BLaER1 (cell line): Measurements from ENCODE around the gene S100A12.
A peak's percentile ranks its signal among the peaks of the same experiment; 100 is the strongest.

ENCODE experiments used
- H3K27ac ChIP-seq: shearing (Covaris generic); formaldehyde crosslinking; 2 replicates; pipeline ENCODE4 v1.8.1; 2022
- H3K27me3 ChIP-seq: shearing (Covaris generic); formaldehyde crosslinking; 2 replicates; pipeline ENCODE4 v1.8.1; 2022
- H3K36me3 ChIP-seq: shearing (Covaris generic); formaldehyde crosslinking; 2 replicates; pipeline ENCODE4 v1.8.1; 2022
- H3K4me1 ChIP-seq: shearing (Covaris generic); formaldehyde crosslinking; 2 replicates; pipeline ENCODE4 v1.8.1; 2022
- H3K4me2 ChIP-seq: shearing (Covaris generic); formaldehyde crosslinking; 2 replicates; pipeline ENCODE4 v1.8.1; 2022
- H3K4me3 ChIP-seq: shearing (Covaris generic); formaldehyde crosslinking; 2 replicates; pipeline ENCODE4 v1.8.1; 2022
- H3K9ac ChIP-seq: shearing (Covaris generic); formaldehyde crosslinking; 2 replicates; pipeline ENCODE4 v1.8.1; 2022
- H3K9me3 ChIP-seq: shearing (Covaris generic); formaldehyde crosslinking; 2 replicates; pipeline ENCODE4 v1.8.1; 2022
- H4K20me1 ChIP-seq: shearing (Covaris generic); formaldehyde crosslinking; 2 replicates; pipeline ENCODE4 v1.8.1; 2022
- Cebpa-rat ChIP-seq: shearing (Covaris generic); IDR thresholded peaks from 2 replicates; pipeline ENCODE4 v1.8.1; 2022

The S100A12 gene

DNA sequence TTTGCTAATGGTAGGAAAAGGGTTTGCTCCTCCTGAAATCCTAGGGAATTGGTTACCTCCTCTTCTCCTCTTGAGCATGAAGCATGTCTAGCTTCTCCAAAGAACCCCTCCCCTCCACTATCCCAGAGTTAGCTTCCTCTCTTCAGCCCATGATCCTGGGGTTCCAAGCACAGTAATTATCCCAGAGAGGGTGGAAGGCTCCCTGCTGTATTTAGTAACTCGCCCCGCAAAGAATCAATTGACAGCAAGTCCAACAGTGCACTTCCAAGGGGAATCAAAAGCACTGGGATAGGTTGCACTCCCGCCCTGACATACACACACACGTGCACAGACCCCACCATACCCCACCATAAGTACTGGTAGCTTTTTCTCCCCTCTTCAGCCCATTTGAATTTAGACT lies 12.4 kb upstream of the S100A12 start:
- H4K20me1 ChIP-seq: no peaks in the 10 kb centered on the region
- H3K4me1 ChIP-seq: peaks cover 19% of the 10 kb centered on the region
- H3K9ac ChIP-seq: no peak overlapping the region
- no peak overlapping the region for H3K27ac ChIP-seq
- no peak overlapping the region for H3K4me2 ChIP-seq
- no peak for TF ChIP-seq Cebpa-rat
- H3K4me3 ChIP-seq: no peak overlapping the region
- H3K27me3 ChIP-seq: no peaks in the 10 kb centered on the region
- H3K36me3 ChIP-seq: no peaks in the 10 kb centered on the region
- H3K9me3 ChIP-seq: 0 out of 2 replicates have a peak, but pooled peaks cover 4% of the 10 kb centered on the region

DNA sequence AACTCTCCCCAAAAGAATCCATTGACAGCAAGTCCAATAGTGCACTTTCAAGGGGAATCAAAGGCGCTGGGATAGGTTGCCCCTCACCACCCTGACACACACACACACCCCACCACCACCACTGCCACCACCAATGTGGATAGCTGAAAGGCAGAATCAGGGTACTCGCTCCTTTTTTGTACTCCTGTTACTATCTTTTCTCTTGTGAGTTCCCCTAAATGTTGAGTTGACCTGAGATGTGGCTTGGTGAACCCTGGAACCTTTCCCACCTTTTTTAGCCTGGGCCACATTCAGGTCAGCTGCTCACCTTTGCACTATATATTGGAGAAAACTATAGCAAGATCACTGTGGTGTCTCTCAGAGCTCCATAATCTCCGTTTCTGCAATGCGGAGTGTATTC lies 11.6 kb upstream of the S100A12 start:
- Histone ChIP-seq H3K9me3 (0 out of 2 replicates have a peak, but pooled peaks cover 12% of the 10 kb centered on the region), H3K36me3 (no peaks in the 10 kb centered on the region), H3K4me1 (peaks cover 19% of the 10 kb centered on the region), H3K9ac (no peak overlapping the region), H3K4me3 (no peak overlapping the region), H3K27me3 (no peaks in the 10 kb centered on the region), H4K20me1 (no peaks in the 10 kb centered on the region), H3K27ac (no peak overlapping the region), H3K4me2 (peak overlapping the region; percentile 61; the same call in 1 of the 2 replicates)
- TF ChIP-seq Cebpa-rat: no peak

DNA sequence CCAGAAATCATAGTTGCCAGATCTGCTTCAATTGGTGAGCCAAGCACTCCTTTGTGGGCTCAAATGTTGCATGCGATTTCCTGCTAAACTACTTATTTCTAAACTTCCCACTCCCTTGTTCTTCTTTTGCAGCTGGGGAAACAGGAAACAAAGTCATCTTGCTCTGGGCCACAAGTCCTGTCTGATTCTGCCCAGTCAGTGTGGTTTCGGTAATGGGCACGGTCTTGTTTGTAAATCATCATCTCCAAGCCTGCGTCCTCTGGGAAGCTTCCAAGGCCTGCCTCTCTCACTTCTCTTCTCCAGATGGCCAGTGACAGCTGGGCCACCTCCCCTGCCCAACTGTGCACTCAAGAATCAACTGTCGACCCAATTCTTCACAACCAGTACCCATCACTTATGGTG lies 11.1 kb upstream of the S100A12 start:
- Histone ChIP-seq H3K27me3 (no peaks in the 10 kb centered on the region), H3K9ac (no peak overlapping the region), H3K9me3 (peaks cover 17% of the 10 kb centered on the region), H3K27ac (no peak overlapping the region), H3K4me1 (peaks cover 19% of the 10 kb centered on the region), H3K36me3 (no peaks in the 10 kb centered on the region), H3K4me3 (no peak overlapping the region), H3K4me2 (peak overlapping the region; percentile 61), H4K20me1 (no peaks in the 10 kb centered on the region)
- no peak for TF ChIP-seq Cebpa-rat

DNA sequence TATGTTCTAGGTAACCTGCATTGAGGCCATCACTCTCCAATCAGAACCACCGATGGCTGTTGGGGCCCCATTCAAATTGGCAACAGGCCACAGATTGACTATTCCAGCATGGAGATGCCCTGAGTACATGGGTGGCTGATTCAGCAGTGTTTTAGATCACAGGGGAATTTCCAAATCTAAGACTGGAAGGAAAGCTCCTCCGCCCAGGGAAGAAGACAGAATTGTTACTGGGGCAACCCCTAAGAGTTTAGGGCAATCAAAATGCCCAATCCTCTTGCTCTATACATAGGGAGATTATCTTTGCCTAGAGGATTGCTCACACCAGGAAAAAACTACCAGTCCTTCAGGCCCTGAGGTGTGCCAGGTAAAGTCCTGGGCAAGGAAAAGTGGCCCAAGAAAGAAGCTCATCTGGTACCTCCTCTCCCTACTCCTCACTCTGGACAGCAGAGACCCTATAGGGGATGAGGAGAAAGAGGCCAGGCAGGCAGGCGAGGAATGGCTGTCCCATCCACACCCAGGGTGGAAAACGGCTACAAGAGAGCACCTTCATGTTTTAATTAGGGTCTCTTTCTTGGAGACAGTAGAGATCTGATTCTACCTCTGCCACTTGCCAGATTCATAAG lies 9.6 kb upstream of the S100A12 start:
- H3K27ac ChIP-seq: no peak overlapping the region
- H3K4me2 ChIP-seq: no peak overlapping the region
- H3K27me3 ChIP-seq: no peaks in the 10 kb centered on the region
- H3K4me3 ChIP-seq: no peak overlapping the region
- H3K9me3 ChIP-seq: peaks cover 28% of the 10 kb centered on the region
- no peaks in the 10 kb centered on the region for H3K36me3 ChIP-seq
- H3K4me1 ChIP-seq: peaks cover 15% of the 10 kb centered on the region
- H4K20me1 ChIP-seq: no peaks in the 10 kb centered on the region
- TF ChIP-seq Cebpa-rat: no peak
- H3K9ac ChIP-seq: no peak overlapping the region

DNA sequence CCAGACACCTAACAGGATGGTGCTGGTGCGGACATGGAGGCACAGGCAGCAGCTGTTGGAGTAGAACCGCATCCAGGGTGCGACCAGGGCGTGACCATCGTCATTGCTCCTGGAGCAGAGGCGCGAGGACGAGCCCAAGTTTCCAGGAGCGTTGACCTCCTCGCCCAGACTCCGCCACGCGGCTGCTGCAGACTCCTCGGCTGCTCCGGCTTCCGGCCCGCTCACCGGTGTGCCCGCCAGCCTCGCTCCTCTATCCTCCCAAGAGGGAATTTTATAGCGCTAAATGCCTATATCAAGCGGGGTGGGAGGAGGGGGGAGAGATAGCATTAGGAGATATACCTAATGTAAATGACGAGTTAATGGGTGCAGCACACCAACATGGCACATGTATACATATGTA lies 5.3 kb upstream of the S100A12 start:
- no peaks in the 10 kb centered on the region for H3K36me3 ChIP-seq
- no peak overlapping the region for H3K27ac ChIP-seq
- peaks cover under 1% of the 10 kb centered on the region; the same call in 1 of the 2 replicates for H3K4me1 ChIP-seq
- no peak overlapping the region for H3K4me3 ChIP-seq
- H3K4me2 ChIP-seq: no peak overlapping the region
- H3K27me3 ChIP-seq: no peaks in the 10 kb centered on the region
- TF ChIP-seq Cebpa-rat: no peak
- peaks cover 28% of the 10 kb centered on the region for H3K9me3 ChIP-seq
- H3K9ac ChIP-seq: no peak overlapping the region
- no peaks in the 10 kb centered on the region for H4K20me1 ChIP-seq

DNA sequence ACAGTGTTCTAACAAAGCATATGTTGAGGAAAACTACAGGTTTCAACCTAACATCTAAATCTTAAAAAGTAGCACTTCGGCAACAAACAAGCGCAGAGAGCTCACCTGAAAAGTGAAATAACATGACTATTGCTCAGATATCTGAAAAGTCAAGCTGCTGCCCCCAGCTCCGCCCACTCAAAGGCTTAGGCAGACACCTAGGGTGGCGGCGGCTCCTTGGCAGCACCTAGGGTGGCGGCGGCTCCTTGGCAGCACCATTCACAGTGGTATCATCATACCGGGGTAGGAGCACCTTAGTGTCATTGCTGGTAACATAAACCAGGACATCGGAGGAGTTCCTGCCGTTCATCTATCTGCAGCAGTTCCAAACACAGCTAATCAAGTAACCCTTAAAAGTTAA lies 4.2 kb upstream of the S100A12 start:
- no peak for TF ChIP-seq Cebpa-rat
- Histone ChIP-seq H3K4me3 (no peak overlapping the region), H3K27me3 (no peaks in the 10 kb centered on the region), H3K9ac (no peak overlapping the region), H3K9me3 (peaks cover 28% of the 10 kb centered on the region), H3K4me2 (no peak overlapping the region), H3K4me1 (no peaks in the 10 kb centered on the region), H3K36me3 (no peaks in the 10 kb centered on the region), H3K27ac (no peak overlapping the region), H4K20me1 (no peaks in the 10 kb centered on the region)

DNA sequence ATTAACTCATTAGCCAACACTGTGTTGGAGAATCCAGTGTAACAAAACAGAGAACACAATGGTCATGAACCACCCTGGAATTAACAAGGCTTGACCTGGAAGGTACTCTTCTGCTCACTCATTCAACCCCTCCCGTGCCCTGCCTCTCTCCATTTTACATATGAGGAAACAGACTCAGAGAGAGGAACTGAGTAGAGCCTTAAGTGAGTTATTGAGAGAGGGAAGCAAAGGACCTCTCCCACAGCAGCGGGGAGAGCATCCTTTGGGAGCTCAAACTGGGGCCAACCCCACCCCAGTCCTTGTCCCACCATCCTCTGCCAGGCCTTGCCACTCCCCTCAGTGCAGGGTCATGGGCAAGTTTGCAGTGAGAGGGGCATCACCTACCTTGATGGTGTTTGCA lies 1.4 kb downstream of the S100A12 start:
- Histone ChIP-seq H3K27me3 (no peaks in the 10 kb centered on the region), H3K9ac (no peak overlapping the region), H3K36me3 (no peaks in the 10 kb centered on the region), H3K4me2 (no peak overlapping the region), H3K9me3 (no peaks in the 10 kb centered on the region), H3K27ac (no peak overlapping the region), H3K4me1 (no peaks in the 10 kb centered on the region), H3K4me3 (no peak overlapping the region), H4K20me1 (no peaks in the 10 kb centered on the region)
- no peak for TF ChIP-seq Cebpa-rat

DNA sequence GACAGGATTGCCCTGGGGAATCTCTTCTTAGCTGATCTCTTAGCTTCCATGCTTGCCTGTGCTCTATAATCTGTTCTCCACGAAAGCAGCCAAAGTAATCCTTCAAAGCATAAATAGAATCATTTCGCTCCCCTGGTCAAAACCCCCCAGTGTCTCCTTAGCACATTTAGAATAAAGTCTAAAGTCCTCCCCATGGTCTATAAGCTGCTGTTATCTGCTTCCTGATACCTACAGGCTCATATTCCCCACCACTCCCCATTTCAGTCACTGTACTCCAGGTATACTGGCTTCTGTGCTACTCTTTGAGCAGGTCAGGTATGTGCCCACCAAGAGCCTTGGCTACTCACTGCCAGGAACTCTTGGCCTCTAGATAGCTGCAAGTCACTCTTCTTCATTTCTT lies 2.9 kb downstream of the S100A12 start:
- H3K4me1 ChIP-seq: no peaks in the 10 kb centered on the region
- H3K9ac ChIP-seq: no peak overlapping the region
- no peak overlapping the region for H3K27ac ChIP-seq
- H3K4me2 ChIP-seq: no peak overlapping the region
- H4K20me1 ChIP-seq: no peaks in the 10 kb centered on the region
- no peaks in the 10 kb centered on the region for H3K27me3 ChIP-seq
- H3K4me3 ChIP-seq: no peak overlapping the region
- no peaks in the 10 kb centered on the region for H3K36me3 ChIP-seq
- TF ChIP-seq Cebpa-rat: no peak
- H3K9me3 ChIP-seq: no peaks in the 10 kb centered on the region

DNA sequence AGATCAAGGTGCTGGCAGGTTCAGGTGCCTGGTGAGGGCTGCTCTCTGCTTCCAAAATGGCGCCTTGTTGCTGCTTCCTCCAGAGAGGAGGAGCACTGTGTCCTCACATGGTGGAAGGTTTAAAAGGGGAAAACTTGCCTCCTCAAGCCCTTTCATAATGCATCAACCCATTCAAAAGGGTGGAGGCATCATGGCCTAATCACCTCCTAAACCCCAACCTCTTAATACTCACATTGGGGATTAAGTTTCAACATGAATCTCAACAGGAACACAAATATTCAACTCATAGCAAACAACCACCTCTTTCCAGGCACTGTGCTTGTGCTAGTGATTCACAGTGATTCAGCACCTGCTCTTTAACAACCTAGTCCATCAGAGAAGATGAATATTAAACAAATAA lies 4.2 kb downstream of the S100A12 start:
- no peak overlapping the region for H3K4me2 ChIP-seq
- H3K27ac ChIP-seq: no peak overlapping the region
- H4K20me1 ChIP-seq: no peaks in the 10 kb centered on the region
- no peaks in the 10 kb centered on the region for H3K9me3 ChIP-seq
- no peak overlapping the region for H3K4me3 ChIP-seq
- no peaks in the 10 kb centered on the region for H3K4me1 ChIP-seq
- no peak for TF ChIP-seq Cebpa-rat
- no peak overlapping the region for H3K9ac ChIP-seq
- no peaks in the 10 kb centered on the region for H3K36me3 ChIP-seq
- no peaks in the 10 kb centered on the region for H3K27me3 ChIP-seq

DNA sequence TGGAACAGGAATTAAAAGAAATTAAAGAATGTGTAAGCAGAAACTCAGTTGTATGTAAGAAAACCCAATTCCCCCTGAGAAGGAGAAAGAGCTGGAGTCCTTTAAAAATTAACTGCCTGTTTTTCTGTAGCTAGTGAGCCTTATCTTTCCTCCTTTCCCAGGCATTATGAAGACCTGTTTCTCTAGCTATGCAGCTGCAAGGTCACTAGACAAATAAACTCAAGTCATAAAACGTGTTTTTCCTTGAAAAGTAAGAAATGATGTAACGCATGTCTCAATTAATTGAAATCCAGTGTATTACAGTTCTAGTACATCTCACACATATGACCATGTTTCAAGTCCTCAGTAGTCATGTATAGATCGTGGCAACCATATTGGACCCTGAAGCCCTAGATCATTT lies 5.3 kb downstream of the S100A12 start:
- no peak for TF ChIP-seq Cebpa-rat
- Histone ChIP-seq H3K27ac (no peak overlapping the region), H3K27me3 (no peaks in the 10 kb centered on the region), H3K9me3 (no peaks in the 10 kb centered on the region), H3K4me3 (no peak overlapping the region), H3K4me1 (no peaks in the 10 kb centered on the region), H3K36me3 (no peaks in the 10 kb centered on the region), H3K4me2 (no peak overlapping the region), H3K9ac (no peak overlapping the region), H4K20me1 (no peaks in the 10 kb centered on the region)

DNA sequence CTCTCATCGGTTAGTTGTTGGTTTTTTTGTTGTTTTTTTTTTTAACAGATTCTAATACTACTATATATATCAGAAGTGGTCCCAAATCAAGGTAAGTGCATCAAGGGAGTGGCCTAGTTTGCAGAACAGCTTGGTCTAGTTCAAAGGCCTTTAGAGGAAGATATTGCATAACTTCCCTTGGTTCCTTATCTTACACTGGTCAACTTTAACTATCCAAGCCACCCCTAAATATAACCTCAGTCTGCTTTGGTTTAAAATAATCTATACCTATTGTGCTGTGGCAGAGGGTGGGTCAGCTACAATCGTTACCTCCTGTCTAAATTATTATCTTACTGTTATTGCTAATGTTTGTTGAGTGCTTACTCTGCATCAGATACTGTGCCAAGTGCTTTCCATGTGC lies 6.9 kb downstream of the S100A12 start:
- no peak overlapping the region for H3K4me2 ChIP-seq
- TF ChIP-seq Cebpa-rat: no peak
- H3K27ac ChIP-seq: no peak overlapping the region
- H3K4me1 ChIP-seq: no peaks in the 10 kb centered on the region
- H4K20me1 ChIP-seq: no peaks in the 10 kb centered on the region
- no peaks in the 10 kb centered on the region for H3K27me3 ChIP-seq
- no peaks in the 10 kb centered on the region for H3K9me3 ChIP-seq
- no peak overlapping the region for H3K9ac ChIP-seq
- no peak overlapping the region for H3K4me3 ChIP-seq
- no peaks in the 10 kb centered on the region for H3K36me3 ChIP-seq
